Aorta (tissue), 5 donors: ENCODE measurements around the gene ATP2B1. TPM values are rescaled to one million over a fixed set of nuclear protein-coding genes. Genes with fewer than 3 reads are reported as not detected.

Source experiments
- ATAC-seq: fragments of 200-7000 bp; cut with Tn5 transposase; one replicate; pipeline ENCODE4 v1.9.1; 2022; ENCODE audit warnings: moderate library complexity; ENCODE audit not compliant: low FRiP score
- DNase-seq, 2 donors: peaks; one replicate each; pipeline ENCODE4 v3.0.0-alpha.2; 2020
- H3K27ac ChIP-seq, 2 donors: one replicate each; pipeline ENCODE4 v1.5.1; 2013; ENCODE audit warnings: low read length in 2 of 2, mild to moderate bottlenecking in 2 of 2, moderate library complexity in 2 of 2, control low read depth in 1 of 2, inconsistent platforms in 1 of 2, low read depth in 1 of 2
- H3K27me3 ChIP-seq, 2 donors: one replicate each; pipeline ENCODE4 v1.6.1; 2013; ENCODE audit warnings: control low read depth in 1 of 2, low read length in 1 of 2, mild to moderate bottlenecking in 1 of 2, moderate library complexity in 1 of 2; ENCODE audit not compliant: insufficient read depth in 2 of 2, control insufficient read depth in 1 of 2
- H3K36me3 ChIP-seq, 2 donors: one replicate each; pipeline ENCODE4 v1.6.1; 2013; ENCODE audit warnings: control low read depth in 1 of 2, low read length in 1 of 2, mild to moderate bottlenecking in 1 of 2; ENCODE audit not compliant: insufficient read depth in 2 of 2, control insufficient read depth in 1 of 2
- H3K4me1 ChIP-seq, 2 donors: one replicate each; pipeline ENCODE4 v1.6.1; 2013; ENCODE audit warnings: low read length in 2 of 2, control low read depth in 1 of 2, mild to moderate bottlenecking in 1 of 2, moderate library complexity in 1 of 2; ENCODE audit not compliant: insufficient read depth in 2 of 2, control insufficient read depth in 1 of 2
- H3K4me3 ChIP-seq, 2 donors: one replicate each; pipeline ENCODE4 v1.5.1; 2013; ENCODE audit warnings: low read length in 2 of 2, control low read depth in 1 of 2, mild to moderate bottlenecking in 1 of 2
- H3K9me3 ChIP-seq: one replicate; pipeline ENCODE4 v1.6.1; 2013; ENCODE audit warnings: mild to moderate bottlenecking, low read length; ENCODE audit not compliant: control insufficient read depth
- WGBS, 2 donors: extraction: QIAGEN DNeasy Blood & Tissue Kit; methylation state at CpG; one replicate each; pipeline ENCODE4 v1.1.7; 2013; 5-methylcytosine and 5-hydroxymethylcytosine counted together
- intact Hi-C, 2 donors: fragments of 100-400 bp; cut with DNase I; formaldehyde crosslinking; loops; one replicate each; pipeline versions ENCODE4 v1.14.2 to v1.15.0; 2022
- polyA plus RNA-seq, 2 donors: library from polyadenylated mRNA; stranded (reverse); fragments of 200-250 nt; gene quantifications; one replicate each; pipeline ENCODE4 v1.2.3, GENCODE V29; 2013
- total RNA-seq, 2 donors: library from RNA; stranded (reverse); fragmentation: NEBNext Ultra II Directional; extraction: Animal tissue kit (Norgen Biotek cat#: 25700); gene quantifications; one replicate each; pipeline ENCODE4 v1.2.1, GENCODE V29; 2021
- donor health status: healthy with polysubstance abuse.
- donor health status: Bipolar disorder and iron deficiency.
- donor health status: DM: no; HTN: no; CAD: no.
- donor health status: DM: no; HTN: no; CAD: no.
- donor health status: DM: yes; HTN: yes; CAD: no.

The ATP2B1 gene
- total and polyA plus RNA-seq, 4 donors: 5.7 to 44.8 (median 17.5) TPM

- no peak for ATAC-seq
- no peak overlapping the region for H3K27ac ChIP-seq
Observed at GRCh38 chr12:89648211-89648930, 60.3 kb downstream of the ATP2B1 start.

DNA sequence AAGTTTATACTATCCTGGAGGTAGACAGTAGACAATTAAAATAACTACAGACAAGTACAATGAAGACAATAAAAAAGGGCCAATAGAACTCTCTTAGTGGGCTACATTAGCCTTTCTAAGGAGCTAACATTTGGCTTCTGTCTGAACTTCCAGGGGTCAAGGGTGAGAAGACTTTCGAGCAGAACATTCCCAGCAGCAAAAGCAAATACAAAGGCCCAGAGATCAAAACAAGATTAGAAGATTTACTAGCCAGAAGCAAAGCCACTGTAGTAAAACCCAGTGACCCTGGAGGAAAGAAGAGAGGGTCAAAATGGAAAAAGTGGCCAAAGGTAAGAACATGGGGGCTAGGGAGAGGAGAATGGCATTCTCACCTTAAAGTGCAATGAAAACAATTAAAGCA is 63.2 kb downstream of the ATP2B1 start:
- DNase-seq (no peak), ATAC-seq (no peak)
- intact Hi-C loops: no loop called here
- Histone ChIP-seq H3K36me3 (no peaks in the 10 kb centered on the region), H3K27ac (no peak overlapping the region), H3K27me3 (no peaks in the 10 kb centered on the region), H3K4me3 (no peak overlapping the region), H3K9me3 (no peaks in the 10 kb centered on the region), H3K4me1 (no peaks in the 10 kb centered on the region)
- 89 to 100% methylated on average over 1 of the region's 1 CpG for WGBS, 2 donors

More at GRCh38 chr12:89648211-89648930, 60.3 kb downstream of the ATP2B1 start:
- H3K36me3 ChIP-seq: no peaks in the 10 kb centered on the region
- no peak for DNase-seq
- H3K4me1 ChIP-seq: no peaks in the 10 kb centered on the region
- H3K9me3 ChIP-seq: no peaks in the 10 kb centered on the region
- H3K27me3 ChIP-seq: no peaks in the 10 kb centered on the region
- no peak overlapping the region for H3K4me3 ChIP-seq
- 69 to 72% methylated on average over 4 of the region's 4 CpGs for WGBS, 2 donors
- intact Hi-C loops: no loop called here

- H3K4me3 ChIP-seq: no peak overlapping the region
- H3K27ac ChIP-seq: no peak overlapping the region
- intact Hi-C loops: no loop called here
- H3K36me3 ChIP-seq: no peaks in the 10 kb centered on the region
- DNase-seq: no peak
- no peak for ATAC-seq
- no peaks in the 10 kb centered on the region for H3K9me3 ChIP-seq
- 82 to 84% methylated on average over 5 of the region's 5 CpGs for WGBS, 2 donors
- H3K4me1 ChIP-seq: no peaks in the 10 kb centered on the region
- H3K27me3 ChIP-seq: no peaks in the 10 kb centered on the region
Observed at GRCh38 chr12:89642959-89643358, 65.7 kb downstream of the ATP2B1 start.

GRCh38 chr12:89636776-89637160 is 71.9 kb downstream of the ATP2B1 start:
- DNase-seq: no peak
- ATAC-seq: no peak
- no peaks in the 10 kb centered on the region for H3K36me3 ChIP-seq
- no peaks in the 10 kb centered on the region for H3K9me3 ChIP-seq
- H3K27me3 ChIP-seq: no peaks in the 10 kb centered on the region
- no peak overlapping the region for H3K27ac ChIP-seq
- no peak overlapping the region for H3K4me3 ChIP-seq
- intact Hi-C loops: no loop called here
- H3K4me1 ChIP-seq: peaks cover 0 to 2% of the 10 kb centered on the region in 2 donors
- WGBS, 2 donors: 91 to 97% methylated on average over 1 of the region's 1 CpG

GRCh38 chr12:89636052-89636775 is 72.4 kb downstream of the ATP2B1 start:
- Histone ChIP-seq H3K4me3 (no peak overlapping the region), H3K4me1 (peaks cover 0 to 2% of the 10 kb centered on the region in 2 donors), H3K36me3 (peaks cover 0 to 3% of the 10 kb centered on the region in 2 donors), H3K27me3 (no peaks in the 10 kb centered on the region), H3K27ac (no peak overlapping the region), H3K9me3 (no peaks in the 10 kb centered on the region)
- ATAC-seq: no peak
- 73 to 76% methylated on average over 5 of the region's 5 CpGs for WGBS, 2 donors
- intact Hi-C loops: no loop called here
- DNase-seq: no peak

GRCh38 chr12:89634508-89634907 is 74.1 kb downstream of the ATP2B1 start:
- H3K4me1 ChIP-seq: peaks cover 0 to 2% of the 10 kb centered on the region in 2 donors
- intact Hi-C loops: no loop called here
- ATAC-seq (no peak), DNase-seq (no peak)
- no peak overlapping the region for H3K27ac ChIP-seq
- H3K27me3 ChIP-seq: no peaks in the 10 kb centered on the region
- H3K36me3 ChIP-seq: peaks cover 0 to 3% of the 10 kb centered on the region in 2 donors
- no peak overlapping the region for H3K4me3 ChIP-seq
- no peaks in the 10 kb centered on the region for H3K9me3 ChIP-seq
- WGBS, 2 donors: 98 to 99% methylated on average over 3 of the region's 3 CpGs

DNA sequence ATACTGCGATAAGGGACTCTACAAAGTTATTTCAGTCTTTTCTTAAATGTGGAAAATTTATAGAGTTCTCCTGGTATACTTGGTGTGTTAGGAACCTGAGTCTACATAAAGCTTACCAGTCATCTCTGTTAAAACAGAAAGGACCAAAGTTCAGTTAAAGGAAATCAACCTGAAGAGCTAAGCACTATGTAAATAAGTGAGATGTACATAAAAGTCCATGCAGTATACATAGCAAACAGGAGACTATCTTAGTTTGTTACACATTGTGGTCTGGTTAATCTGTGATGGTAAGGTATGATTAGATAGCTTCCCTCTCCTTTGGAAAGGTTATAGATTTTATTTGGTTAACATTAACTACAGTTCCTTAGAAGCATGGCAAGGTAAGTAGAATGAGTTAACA is 75.9 kb downstream of the ATP2B1 start:
- DNase-seq (no peak), ATAC-seq (no peak)
- no peak overlapping the region for H3K4me3 ChIP-seq
- no peaks in the 10 kb centered on the region for H3K9me3 ChIP-seq
- H3K27ac ChIP-seq: no peak overlapping the region
- 12 to 17% methylated on average over 1 of the region's 1 CpG for WGBS, 2 donors
- peaks cover 0 to 2% of the 10 kb centered on the region in 2 donors for H3K4me1 ChIP-seq
- H3K27me3 ChIP-seq: no peaks in the 10 kb centered on the region
- peaks cover 0 to 3% of the 10 kb centered on the region in 2 donors for H3K36me3 ChIP-seq
- intact Hi-C loops: no loop called here

DNA sequence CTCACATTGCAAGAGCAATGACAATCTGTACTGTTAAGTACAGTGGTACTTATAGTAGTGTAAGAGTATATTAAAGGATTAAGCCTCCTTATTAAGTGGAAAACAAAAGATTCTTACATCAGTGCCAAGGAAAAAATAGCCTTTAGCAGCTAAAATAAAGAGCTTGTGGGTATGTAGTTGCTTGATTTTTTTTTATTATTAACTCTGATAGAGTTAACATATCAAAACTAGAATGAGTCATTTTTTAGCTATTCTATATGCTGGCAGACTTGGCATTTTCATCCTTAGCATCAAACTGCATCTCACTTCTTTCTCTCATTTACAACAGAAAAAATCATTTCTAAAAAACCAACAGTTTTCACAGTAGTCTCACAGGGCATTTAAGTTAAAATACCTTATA is 86.5 kb downstream of the ATP2B1 start:
- no peaks in the 10 kb centered on the region for H3K9me3 ChIP-seq
- intact Hi-C loops: no loop called here
- no peaks in the 10 kb centered on the region for H3K4me1 ChIP-seq
- no peak for ATAC-seq
- H3K4me3 ChIP-seq: no peak overlapping the region
- H3K27ac ChIP-seq: no peak overlapping the region
- peaks cover 0 to 1% of the 10 kb centered on the region in 2 donors for H3K36me3 ChIP-seq
- DNase-seq: no peak
- no peaks in the 10 kb centered on the region for H3K27me3 ChIP-seq

- intact Hi-C loops: no loop called here
- no peak for DNase-seq
- WGBS, 2 donors: 65 to 75% methylated on average over 1 of the region's 1 CpG
Observed at GRCh38 chr12:89621521-89621920, 87.1 kb downstream of the ATP2B1 start.

More at GRCh38 chr12:89621521-89621920, 87.1 kb downstream of the ATP2B1 start:
- Histone ChIP-seq H3K27me3 (no peaks in the 10 kb centered on the region), H3K36me3 (peaks cover 0 to 1% of the 10 kb centered on the region in 2 donors), H3K9me3 (no peaks in the 10 kb centered on the region), H3K4me1 (no peaks in the 10 kb centered on the region), H3K4me3 (no peak overlapping the region), H3K27ac (no peak overlapping the region)
- no peak for ATAC-seq
